Measurements from ENCODE around the gene RAD18.

DNA sequence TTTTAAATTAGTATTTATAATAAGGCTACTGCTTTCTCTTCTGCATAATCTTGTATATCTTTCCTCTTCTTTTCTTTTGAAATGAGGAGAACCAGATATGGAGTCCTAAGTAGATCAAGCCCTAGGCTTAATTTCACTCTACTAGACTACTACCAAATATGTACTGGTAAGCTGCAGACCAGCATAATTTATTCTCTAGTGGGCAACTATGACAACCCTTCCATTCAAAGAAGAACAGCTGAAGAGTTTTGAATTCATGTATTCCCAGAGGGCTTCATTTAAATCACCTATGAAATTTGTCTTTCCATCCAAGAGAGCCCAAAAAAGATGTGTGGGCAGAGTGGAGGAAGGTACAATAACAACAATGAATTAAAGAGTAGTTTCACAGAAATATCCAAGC, 10.0 kb downstream of the RAD18 start:
- TF ChIP-seq EZH2 (IDR thresholded peaks at IDR 0.05; ENCODE audit: borderline replicate concordance, low read length) = no peak
- TF ChIP-seq, protein P1, sequence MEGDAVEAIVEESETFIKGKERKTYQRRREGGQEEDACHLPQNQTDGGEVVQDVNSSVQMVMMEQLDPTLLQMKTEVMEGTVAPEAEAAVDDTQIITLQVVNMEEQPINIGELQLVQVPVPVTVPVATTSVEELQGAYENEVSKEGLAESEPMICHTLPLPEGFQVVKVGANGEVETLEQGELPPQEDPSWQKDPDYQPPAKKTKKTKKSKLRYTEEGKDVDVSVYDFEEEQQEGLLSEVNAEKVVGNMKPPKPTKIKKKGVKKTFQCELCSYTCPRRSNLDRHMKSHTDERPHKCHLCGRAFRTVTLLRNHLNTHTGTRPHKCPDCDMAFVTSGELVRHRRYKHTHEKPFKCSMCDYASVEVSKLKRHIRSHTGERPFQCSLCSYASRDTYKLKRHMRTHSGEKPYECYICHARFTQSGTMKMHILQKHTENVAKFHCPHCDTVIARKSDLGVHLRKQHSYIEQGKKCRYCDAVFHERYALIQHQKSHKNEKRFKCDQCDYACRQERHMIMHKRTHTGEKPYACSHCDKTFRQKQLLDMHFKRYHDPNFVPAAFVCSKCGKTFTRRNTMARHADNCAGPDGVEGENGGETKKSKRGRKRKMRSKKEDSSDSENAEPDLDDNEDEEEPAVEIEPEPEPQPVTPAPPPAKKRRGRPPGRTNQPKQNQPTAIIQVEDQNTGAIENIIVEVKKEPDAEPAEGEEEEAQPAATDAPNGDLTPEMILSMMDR (conservative IDR thresholded peaks at IDR 0.05 in 1 of 2, IDR thresholded peaks at IDR 0.05 in 1 of 2; ENCODE audit: extremely low read depth in 1 of 2, insufficient read depth in 1 of 2, low read depth in 1 of 2, low read length in 2 of 2) = no peak
